GM19238 (cell line): Measurements from ENCODE around the gene ARGLU1.

ENCODE experiments used
- DNase-seq: peaks from one replicate; pipeline ENCODE4 v3.0.0; 2011; ENCODE audit warnings: low spot score; ENCODE audit not compliant: insufficient read length

The ARGLU1 gene

GRCh38 chr13:106526738-106527444 is 41.0 kb downstream of the ARGLU1 start:
- DNase-seq = no peak

- DNase-seq = no peak
Measured at GRCh38 chr13:106525865-106526264, 42.1 kb downstream of the ARGLU1 start.

- no peak for DNase-seq
Measured at GRCh38 chr13:106524108-106524507, 43.8 kb downstream of the ARGLU1 start.

- DNase-seq = no peak
Measured at GRCh38 chr13:106523576-106523975, 44.4 kb downstream of the ARGLU1 start.

- no peak for DNase-seq
Measured at GRCh38 chr13:106522898-106523525, 44.9 kb downstream of the ARGLU1 start.

- no peak for DNase-seq
Measured at GRCh38 chr13:106522112-106522705, 45.7 kb downstream of the ARGLU1 start.

- no peak for DNase-seq
Measured at GRCh38 chr13:106521095-106521799, 46.7 kb downstream of the ARGLU1 start.

GRCh38 chr13:106520251-106521054 is 47.5 kb downstream of the ARGLU1 start:
- no peak for DNase-seq

- DNase-seq = no peak
Measured at GRCh38 chr13:106518512-106518911, 49.4 kb downstream of the ARGLU1 start.

GRCh38 chr13:106517109-106517847 is 50.7 kb downstream of the ARGLU1 start:
- DNase-seq = no peak

GRCh38 chr13:106515635-106516254 is 52.2 kb downstream of the ARGLU1 start:
- no peak for DNase-seq

- DNase-seq = no peak
Measured at GRCh38 chr13:106514928-106515634, 52.9 kb downstream of the ARGLU1 start.

GRCh38 chr13:106513025-106513983 is 54.6 kb downstream of the ARGLU1 start:
- DNase-seq = no peak

GRCh38 chr13:106507560-106508274 is 60.2 kb downstream of the ARGLU1 start:
- no peak for DNase-seq

GRCh38 chr13:106506286-106506685 is 61.7 kb downstream of the ARGLU1 start:
- no peak for DNase-seq

GRCh38 chr13:106505732-106506131 is 62.2 kb downstream of the ARGLU1 start:
- DNase-seq = no peak

GRCh38 chr13:106505295-106505694 is 62.6 kb downstream of the ARGLU1 start:
- no peak for DNase-seq
